Measurements from ENCODE around the gene EFR3B. TPM values are rescaled to one million over a fixed set of nuclear protein-coding genes. Genes with fewer than 3 reads are reported as not detected.

Gene EFR3B
- total RNA-seq, 1 donor from 2014 or later, result 1.5 TPM

DNA sequence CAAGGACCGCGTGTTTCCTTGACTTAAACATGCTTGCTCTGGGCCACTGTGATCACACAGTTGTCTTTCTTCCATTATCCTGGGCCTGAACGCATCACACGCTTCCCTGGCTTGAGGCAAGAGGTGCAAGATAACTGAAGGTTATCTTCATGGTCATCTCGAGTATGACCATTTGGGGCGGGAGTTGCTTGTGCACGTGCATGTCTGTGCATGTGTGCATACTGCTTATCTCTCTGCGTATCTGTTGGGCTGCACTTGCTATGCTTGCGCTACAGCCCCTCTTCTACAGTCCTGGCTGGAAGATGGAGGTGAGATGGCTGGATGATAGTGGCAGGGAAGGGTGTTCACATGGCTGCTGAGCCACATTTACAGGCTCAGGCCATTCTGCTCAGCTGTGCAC is 27.2 kb upstream of the EFR3B start:
- Histone ChIP-seq H3K4me1 (no peaks in the 10 kb centered on the region), H3K27me3 (no peaks in the 10 kb centered on the region), H3K36me3 (no peaks in the 10 kb centered on the region), H3K27ac (no peak overlapping the region), H3K9me3 (no peaks in the 10 kb centered on the region), H3K4me3 (no peak overlapping the region)
- no peak for DNase-seq (ENCODE audit: extremely low spot score in 2 of 2)
- no peak for TF ChIP-seq POLR2AphosphoS5 (IDR thresholded peaks at IDR 0.05; ENCODE audit: insufficient read depth in 1 of 2, low read depth in 1 of 2)
- TF ChIP-seq, protein P1, sequence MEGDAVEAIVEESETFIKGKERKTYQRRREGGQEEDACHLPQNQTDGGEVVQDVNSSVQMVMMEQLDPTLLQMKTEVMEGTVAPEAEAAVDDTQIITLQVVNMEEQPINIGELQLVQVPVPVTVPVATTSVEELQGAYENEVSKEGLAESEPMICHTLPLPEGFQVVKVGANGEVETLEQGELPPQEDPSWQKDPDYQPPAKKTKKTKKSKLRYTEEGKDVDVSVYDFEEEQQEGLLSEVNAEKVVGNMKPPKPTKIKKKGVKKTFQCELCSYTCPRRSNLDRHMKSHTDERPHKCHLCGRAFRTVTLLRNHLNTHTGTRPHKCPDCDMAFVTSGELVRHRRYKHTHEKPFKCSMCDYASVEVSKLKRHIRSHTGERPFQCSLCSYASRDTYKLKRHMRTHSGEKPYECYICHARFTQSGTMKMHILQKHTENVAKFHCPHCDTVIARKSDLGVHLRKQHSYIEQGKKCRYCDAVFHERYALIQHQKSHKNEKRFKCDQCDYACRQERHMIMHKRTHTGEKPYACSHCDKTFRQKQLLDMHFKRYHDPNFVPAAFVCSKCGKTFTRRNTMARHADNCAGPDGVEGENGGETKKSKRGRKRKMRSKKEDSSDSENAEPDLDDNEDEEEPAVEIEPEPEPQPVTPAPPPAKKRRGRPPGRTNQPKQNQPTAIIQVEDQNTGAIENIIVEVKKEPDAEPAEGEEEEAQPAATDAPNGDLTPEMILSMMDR (IDR thresholded peaks at IDR 0.05), result no peak
- no peak for TF ChIP-seq POLR2A (IDR thresholded peaks at IDR 0.05)
- intact Hi-C loops (cut with DNase I), result no loop called here

DNA sequence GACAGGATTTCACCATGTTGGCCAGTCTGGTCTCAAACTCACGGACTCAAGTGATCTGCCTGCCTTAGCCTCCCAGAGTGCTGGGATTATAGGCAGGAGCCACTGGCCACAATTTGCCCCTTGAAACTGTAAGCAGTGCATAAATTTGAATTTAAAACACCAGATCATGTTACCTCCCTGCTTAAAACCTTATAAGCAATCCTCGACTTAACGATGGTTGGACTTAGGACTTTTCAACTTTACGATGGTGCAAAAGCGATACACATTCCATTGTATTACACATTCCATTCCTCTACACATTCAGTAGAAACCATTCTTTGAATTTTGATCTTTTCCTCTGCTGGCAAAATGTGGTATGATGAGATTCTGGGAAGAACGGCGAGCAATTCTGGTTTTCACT is 23.2 kb upstream of the EFR3B start:
- intact Hi-C loops (cut with DNase I), result no loop called here
- TF ChIP-seq, protein P1 (IDR thresholded peaks at IDR 0.05), result no peak
- TF ChIP-seq POLR2AphosphoS5 (IDR thresholded peaks at IDR 0.05; ENCODE audit: insufficient read depth in 1 of 2, low read depth in 1 of 2) (no peak), POLR2A (IDR thresholded peaks at IDR 0.05) (no peak)
- Histone ChIP-seq H3K36me3 (no peaks in the 10 kb centered on the region), H3K27me3 (no peaks in the 10 kb centered on the region), H3K9me3 (no peaks in the 10 kb centered on the region), H3K27ac (no peak overlapping the region), H3K4me3 (no peak overlapping the region), H3K4me1 (no peaks in the 10 kb centered on the region)
- DNase-seq (ENCODE audit: extremely low spot score in 2 of 2), result no peak

DNA sequence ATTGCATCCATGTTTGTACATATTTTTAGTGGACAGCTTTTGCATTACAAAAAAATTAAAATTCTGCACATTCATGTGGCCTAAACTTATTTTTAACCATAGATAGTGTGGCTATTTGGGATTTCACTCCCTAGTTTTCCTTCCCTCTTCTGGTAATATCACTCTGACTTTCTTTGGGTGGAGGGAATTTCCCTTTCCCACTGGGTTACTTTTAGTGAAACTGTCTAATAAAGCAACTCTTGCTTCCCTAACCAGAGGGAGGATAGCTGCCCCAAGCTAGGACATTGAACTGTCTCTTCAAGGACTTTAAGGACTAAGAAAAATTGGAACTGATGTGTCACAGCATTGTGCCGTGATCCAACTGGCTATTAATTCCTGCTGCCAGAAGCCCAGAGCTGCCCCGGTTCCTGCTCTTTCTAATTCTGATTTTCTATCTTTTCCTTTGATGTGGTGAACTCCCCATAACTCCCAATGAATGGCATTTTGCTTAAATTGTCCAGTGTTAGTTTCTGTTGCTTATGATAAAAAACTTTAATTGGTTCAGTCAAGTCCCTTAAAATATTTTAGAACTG is 20.0 kb upstream of the EFR3B start:
- intact Hi-C loops (cut with DNase I), result no loop called here
- Histone ChIP-seq H3K27me3 (no peaks in the 10 kb centered on the region), H3K27ac (no peak overlapping the region), H3K36me3 (no peaks in the 10 kb centered on the region), H3K4me3 (no peak overlapping the region), H3K4me1 (no peaks in the 10 kb centered on the region), H3K9me3 (no peaks in the 10 kb centered on the region)
- TF ChIP-seq, protein P1 (IDR thresholded peaks at IDR 0.05), result no peak
- no peak for TF ChIP-seq POLR2A (IDR thresholded peaks at IDR 0.05)
- no peak for TF ChIP-seq POLR2AphosphoS5 (IDR thresholded peaks at IDR 0.05; ENCODE audit: insufficient read depth in 1 of 2, low read depth in 1 of 2)
- DNase-seq (ENCODE audit: extremely low spot score in 2 of 2), result no peak

DNA sequence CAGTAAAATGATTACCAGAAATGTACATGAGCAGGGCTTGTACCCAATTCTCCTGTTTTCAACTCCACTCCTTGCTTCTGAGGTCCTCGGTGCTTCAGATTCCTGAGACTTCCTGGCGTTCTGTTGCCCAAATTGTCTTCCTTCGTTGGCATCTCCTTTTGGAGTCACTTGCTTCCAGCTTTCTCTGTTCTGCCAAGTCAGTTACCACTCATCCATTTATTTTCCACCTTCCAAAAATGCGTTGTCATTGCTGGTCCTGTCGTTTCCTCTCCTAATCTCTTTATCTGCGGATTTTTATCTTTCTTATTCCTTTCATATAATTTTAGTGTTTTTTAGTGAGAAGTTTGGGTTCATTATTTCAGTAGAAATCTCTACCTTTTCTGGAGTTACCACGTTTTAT is 18.5 kb upstream of the EFR3B start:
- no peak for DNase-seq (ENCODE audit: extremely low spot score in 2 of 2)
- no peaks in the 10 kb centered on the region for H3K9me3 ChIP-seq
- no peaks in the 10 kb centered on the region for H3K36me3 ChIP-seq
- TF ChIP-seq, protein P1 (IDR thresholded peaks at IDR 0.05), result no peak
- no peak for TF ChIP-seq POLR2AphosphoS5 (IDR thresholded peaks at IDR 0.05; ENCODE audit: insufficient read depth in 1 of 2, low read depth in 1 of 2)
- intact Hi-C loops (cut with DNase I), result no loop called here
- no peak overlapping the region for H3K4me3 ChIP-seq
- H3K4me1 ChIP-seq, result no peaks in the 10 kb centered on the region
- H3K27me3 ChIP-seq, result no peaks in the 10 kb centered on the region
- no peak overlapping the region for H3K27ac ChIP-seq

DNA sequence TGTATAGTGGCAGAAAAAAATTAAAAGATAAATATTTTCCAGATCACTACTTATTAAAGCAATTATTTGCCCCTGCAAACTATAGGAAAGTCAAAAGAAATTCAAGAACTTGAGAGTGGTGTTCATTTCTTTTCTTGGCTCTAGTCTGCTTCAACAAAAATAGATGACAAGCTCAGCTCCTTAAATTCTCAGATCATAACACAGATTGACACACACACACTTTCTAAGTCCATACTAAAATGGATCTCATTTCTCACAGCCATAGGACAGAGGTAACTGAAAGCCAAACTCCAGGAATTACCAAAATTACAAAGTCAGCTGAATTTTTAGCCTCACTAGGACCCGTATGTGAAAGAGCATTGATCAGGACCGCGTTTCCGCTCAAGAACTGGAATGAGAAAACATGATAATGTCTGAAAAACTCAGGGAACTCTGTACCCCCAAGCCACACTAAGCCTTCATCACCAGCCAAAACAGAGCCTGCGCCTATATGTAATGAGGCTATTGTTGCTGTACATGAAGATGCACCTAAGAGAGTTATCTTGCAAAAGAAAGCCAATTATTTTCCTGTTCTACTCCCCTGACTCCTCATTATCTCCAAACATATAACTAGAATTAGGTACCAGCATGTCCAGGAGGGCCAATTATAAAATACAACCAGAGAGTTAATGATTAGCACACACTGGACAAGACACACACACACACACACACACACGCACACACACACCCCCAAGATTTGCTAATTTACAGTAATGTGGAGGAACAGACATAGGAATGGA is 16.5 kb upstream of the EFR3B start:
- no peak overlapping the region for H3K4me3 ChIP-seq
- H3K36me3 ChIP-seq, result no peaks in the 10 kb centered on the region
- intact Hi-C loops (cut with DNase I), result no loop called here
- no peak overlapping the region for H3K27ac ChIP-seq
- no peaks in the 10 kb centered on the region for H3K27me3 ChIP-seq
- no peak for DNase-seq (ENCODE audit: extremely low spot score in 2 of 2)
- no peaks in the 10 kb centered on the region for H3K4me1 ChIP-seq
- no peak for TF ChIP-seq POLR2AphosphoS5 (IDR thresholded peaks at IDR 0.05; ENCODE audit: insufficient read depth in 1 of 2, low read depth in 1 of 2)
- TF ChIP-seq, protein P1 (IDR thresholded peaks at IDR 0.05), result no peak
- TF ChIP-seq POLR2A (IDR thresholded peaks at IDR 0.05), result no peak
- no peaks in the 10 kb centered on the region for H3K9me3 ChIP-seq
